GM19455 (cell line): ENCODE results near the gene RASD1.

ENCODE experiments used
- ATAC-seq: cut with Tn5 transposase; IDR thresholded peaks from one replicate; pipeline ENCODE4 v1.9.1; 2021; ENCODE audit not compliant: unreplicated experiment

Gene RASD1

DNA sequence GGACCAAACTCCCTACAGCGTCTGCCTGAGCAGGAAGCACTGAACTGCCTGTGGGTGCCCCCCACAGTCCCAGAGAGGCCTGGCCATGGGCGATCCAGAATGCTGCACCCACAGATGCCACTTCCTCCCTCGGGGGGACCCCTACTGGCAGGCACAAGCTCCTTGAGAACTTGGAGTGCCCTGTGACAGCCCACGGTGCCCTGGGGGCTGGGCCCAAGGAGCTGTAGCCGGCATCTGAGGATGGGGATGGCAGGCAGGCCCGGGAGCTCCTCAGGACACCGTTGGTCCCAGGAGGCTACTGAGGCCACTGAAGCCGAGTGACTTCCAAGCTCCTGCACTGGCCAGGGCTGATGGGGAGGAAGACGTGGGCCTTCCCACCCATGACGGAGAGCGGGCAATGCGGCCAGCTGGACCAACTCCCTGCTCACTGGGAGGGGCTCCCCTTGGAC is 15.1 kb upstream of the RASD1 start:
- ATAC-seq, result no peak

DNA sequence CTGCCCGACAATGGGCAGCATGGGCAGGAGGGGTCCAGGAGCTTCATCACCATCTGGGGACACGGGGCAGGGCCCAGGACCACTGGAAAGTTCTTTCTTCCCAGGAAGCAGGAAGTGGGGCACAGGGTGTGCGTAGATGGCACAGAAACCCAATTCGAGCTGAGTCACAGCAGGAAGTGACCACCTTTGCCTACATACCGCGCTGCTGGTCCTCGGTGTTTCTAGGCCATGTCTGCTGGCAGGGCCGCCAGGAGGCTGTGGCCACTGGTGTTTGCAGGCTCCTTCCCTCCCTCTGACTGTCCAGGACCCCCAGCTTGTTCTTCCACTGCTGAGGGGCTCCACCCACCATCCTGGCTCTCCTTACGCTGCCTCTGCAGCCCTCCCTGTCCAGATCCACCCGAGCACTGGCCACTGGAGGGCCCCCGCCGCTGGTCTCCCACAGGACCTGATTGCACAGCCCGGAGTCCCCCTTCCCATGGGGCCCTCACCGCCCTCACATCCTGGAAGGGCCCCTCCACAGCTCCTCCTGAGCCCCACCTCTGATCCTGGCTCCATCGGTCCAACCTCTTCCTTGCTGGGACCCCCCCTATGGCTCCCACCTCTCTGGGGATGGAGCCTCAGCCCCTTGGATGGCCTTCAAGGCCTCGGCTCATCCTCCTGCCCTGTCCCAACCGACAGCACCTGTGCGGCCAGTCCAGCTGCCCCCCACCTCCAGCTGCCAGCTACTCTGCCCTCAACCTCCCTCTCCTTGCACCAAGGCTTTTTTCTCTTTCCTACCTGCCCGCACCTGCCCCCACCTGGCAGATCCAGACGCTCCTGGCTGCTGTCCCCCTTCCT is 14.5 kb upstream of the RASD1 start:
- ATAC-seq, result no peak

DNA sequence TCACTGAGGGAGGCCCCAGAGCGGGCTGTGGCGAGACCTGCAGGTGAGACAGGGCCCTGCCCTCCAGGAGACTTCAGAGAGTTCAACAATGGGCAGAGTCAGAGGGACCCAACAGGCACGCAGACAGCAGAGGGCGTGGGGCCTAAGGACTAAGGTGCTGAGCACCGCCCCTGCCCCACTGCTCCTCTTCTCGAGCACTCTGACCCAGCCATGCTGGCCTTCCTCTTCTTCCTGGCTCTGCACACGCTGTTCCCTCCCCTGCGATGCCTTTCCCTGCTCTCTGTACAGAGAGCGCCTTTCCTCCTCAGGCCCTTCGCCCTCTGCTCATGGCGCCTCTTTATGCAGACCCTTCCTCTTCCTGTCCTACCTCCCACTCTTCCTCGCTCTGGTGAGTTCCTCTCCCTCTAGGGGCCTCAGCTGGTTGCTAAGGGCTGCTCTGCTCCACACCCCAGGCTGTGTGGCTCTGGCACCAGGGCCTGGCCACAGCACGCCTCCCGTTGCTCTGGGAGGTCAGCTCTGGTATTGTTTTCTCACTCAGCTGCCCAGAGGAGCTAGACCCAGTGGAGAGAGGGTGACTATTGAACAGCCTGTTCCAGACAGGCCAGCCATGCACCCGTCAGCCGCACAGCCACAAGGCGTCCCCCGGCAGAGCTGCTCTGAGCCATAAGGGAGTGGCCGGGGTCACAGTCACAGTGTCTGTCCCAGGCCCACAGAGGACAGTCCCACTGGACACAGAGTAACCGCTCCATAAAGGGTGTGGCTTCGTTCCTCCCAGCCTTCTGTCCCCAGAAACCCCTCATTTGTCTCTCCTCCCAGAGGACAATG is 13.6 kb upstream of the RASD1 start:
- no peak for ATAC-seq

DNA sequence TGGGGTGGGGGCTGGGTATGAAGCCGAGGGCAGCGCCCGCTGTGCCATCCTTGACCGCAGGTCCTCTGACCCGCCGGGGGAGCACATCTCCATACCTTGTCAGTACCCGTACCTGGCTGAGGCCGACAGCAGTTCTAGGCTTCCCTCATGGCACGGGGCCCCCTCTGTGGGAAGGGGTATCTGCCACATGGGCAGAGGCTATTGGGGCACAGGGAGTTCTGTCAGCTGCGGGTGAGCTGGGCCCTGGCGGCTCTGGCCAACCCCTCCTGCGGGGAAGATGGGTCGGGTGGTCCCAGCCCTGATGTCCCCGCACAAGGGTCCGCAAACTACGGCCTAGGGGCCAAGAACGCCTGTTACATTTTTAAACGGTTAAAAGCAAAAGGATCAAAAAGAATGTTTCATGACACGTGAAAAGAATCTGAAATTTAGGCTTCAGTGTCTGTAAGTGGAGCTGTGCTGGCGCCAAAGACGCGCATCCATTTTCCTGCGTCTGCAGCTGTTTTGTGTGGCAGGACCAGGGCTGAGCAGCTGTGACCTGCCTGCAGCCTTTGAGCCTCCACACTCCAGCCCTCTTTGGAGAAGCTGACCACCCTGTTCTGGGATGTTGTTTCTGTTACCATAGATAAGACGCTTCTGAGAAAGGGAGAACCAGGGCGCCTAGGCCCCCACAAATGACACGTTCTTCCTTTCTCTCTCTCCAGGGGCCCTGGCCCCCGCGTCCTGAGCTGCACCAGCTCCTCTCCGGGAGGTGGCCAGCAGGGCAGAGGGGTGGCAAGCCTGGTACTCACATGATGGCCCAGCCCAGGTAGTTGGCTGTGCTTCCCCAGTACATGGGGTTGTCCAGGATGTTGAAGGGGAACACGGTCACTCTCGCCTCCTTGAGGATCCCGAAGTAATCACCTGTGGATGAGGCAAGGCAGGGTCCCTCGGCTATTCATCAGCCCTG is 12.7 kb upstream of the RASD1 start:
- ATAC-seq, result no peak

DNA sequence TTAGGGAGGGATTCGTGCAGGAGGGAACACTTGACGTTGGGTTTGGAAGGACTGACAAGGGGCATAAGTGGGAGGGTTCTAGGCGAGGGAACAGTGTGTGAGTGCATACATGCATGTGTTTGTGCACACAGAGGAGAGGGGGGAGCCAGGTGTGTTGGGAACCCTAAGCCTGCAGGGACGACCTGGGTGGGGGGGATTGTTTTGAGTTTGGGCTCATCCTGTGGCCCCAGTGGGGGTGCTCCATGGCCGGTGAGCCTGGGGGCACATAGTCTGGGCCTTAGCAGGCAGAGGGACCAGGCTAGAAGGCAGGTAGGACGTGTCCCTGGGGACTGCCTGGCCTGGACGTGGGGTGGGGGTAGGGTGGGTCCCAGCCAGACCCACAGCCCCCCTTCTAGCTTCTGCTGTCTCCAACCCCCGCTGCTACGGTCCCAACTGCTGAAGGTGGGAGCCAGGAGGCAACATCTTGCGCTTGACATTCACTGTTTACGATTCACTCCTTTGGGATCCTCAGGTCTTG is 11.9 kb upstream of the RASD1 start:
- ATAC-seq, result no peak

DNA sequence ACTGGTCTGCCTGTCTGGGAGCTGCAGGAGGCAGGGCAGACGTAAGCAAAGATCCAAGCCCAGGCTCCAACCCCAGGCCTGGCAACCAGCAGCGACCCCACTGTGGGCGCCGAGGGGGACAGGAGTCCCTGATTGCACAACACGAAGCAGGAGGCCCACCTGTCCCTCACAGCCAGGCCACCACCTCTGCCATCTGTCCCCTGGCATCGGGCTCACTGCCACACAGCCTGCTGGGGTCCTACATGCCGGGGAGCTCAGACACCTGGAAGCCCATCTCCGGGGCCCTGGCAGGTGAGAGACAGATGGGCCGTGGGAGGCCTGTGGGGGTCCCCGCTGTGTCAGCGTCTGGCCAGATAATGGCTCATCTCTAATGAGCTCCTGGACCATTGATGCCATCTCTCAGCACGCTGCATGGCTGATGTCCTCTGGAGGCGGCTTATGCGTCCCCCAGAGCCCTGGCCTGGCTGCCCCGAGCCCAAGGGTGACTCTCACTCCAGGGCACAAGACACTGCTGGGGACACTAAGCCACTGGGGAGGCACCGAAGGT is 11.3 kb upstream of the RASD1 start:
- ATAC-seq, result no peak

DNA sequence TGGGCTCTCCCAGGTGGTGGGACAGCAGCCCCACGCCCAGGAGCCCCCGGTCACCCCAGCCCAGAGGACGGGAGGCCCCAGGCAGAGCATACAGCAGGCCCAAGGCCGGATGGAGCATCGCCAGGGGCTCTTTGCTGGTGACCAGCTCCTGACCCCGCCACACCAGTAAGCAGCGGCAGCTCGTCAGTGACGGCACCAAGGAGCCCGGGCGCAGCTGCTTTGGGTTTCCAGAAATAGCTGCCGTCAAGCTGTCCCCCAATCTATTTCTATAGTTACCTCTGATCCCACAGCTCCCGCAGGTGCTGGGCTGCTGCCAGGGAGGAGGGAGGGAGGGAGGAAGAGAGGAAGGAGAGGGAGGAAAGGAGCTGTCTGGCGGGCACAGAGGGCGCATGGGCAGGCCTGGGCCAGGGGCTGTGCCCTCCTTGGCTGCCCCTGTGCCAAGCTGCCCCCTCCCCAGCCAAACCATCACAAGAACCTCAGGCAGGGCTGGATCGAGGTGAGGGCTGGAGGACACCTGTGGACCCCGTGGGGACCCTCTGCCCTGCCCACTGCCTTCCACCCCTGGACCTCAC is 10.8 kb upstream of the RASD1 start:
- no peak for ATAC-seq

DNA sequence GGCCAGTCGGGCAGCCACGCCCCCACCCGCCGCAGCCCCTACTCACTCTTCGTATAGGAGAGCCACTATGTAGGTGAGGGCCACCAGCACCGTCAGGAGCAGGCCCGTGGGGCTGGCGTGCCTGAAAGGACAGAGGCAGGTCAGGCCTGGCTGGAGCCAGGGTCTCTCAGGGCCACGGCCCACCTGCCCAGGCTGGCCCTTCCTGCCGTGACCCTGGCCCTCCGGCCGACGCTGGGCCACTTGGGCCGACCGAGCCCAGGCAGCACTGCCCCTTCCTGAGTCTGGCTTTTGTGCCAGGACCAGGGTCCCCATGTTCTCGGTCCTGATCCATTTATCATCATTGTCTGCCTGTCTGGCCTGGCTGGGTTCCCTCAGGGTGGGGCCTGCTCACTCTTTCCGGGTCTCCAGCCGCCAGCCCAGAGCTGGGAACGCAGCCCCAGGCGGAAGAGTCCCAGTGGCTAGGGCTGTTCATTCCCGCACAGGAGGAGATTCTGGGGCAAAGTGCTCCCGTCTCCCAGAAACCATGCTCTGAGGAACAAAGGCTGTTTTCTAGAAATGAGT is 10.1 kb upstream of the RASD1 start:
- no peak for ATAC-seq

DNA sequence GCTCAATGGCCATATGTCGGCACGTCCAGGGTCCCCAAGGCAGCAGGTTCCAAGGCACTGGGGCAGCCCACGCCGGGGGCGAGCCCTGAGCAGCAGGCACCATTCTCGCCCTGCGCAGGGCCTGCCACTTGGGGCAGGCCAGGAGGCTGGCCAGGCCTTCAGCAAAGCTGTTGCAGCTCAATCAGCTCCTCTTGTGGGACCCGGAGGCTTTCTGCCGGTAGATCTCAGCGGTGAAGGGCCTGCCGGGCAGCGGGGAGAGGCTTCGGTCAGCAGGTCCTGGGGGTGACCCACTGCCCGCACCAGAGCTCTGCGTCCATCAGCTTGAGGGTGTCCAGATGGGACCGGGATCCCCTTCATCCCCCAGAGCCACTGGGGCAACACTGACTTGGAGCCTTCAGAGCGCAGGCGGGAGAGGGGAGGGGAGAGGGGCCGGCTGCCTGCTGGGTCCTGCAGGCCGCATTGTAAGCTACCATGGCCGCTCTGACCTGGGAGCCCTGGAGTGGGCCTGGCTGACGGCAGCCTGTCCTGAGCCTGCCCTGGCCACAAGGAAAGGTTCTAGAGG is 9.5 kb upstream of the RASD1 start:
- ATAC-seq, result no peak

DNA sequence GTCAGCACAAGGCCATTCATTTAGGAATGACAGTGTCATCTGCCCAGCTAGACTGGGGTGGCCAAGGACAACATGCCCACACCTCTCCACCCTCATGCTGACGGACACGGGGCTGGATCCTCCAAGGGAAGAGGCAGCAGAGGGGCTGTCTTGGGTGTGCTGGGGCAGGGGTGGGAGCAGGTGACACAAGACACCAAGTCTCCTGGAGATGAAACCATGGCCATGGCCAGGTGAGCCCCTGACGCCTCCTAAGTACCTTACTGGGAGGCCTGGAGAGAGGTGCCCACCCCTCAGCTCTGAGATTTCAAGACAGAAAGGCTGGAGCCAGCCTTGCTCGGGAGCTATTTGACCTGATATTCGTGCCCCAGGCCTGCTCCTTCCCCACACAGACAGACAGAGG is 9.0 kb upstream of the RASD1 start:
- no peak for ATAC-seq

DNA sequence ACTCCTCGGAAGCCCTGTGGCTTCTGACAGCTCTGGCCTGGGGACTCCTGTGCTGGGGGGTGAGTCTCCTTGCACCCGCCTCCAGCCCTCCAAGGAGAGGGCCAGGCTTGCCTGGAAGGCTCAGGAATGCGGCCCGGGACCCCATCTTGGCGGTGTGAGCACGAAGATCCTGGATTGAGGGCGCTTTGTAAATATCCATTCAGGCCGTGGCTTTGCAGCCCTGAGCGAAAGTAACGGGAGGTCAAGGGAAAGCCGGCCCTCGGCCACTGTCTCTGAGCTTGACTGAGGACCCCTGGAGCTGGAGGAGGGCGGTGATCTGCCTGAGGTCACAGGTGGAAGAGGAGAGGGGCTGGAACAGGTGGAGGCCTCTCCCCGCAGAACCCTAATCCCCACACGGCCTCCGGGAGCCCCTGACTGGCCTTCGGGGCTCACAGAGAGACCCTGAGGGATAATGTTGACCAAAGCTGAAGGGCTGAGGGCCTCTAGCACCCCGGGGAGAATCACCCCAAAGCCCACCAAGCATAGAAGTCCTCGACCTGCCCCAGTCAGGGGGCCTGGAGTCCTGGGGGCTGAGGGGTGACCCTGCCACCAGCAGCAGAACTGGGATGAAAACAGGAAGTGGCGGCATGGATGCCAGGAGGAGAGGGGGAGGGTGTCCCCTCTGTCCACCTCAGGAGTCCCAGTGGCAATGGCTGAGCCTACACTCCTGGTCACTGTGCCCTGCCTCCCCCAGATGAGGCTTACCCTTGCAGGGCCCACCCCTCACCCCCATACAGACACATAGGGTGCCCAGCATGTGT is 8.3 kb upstream of the RASD1 start:
- ATAC-seq, result no peak

DNA sequence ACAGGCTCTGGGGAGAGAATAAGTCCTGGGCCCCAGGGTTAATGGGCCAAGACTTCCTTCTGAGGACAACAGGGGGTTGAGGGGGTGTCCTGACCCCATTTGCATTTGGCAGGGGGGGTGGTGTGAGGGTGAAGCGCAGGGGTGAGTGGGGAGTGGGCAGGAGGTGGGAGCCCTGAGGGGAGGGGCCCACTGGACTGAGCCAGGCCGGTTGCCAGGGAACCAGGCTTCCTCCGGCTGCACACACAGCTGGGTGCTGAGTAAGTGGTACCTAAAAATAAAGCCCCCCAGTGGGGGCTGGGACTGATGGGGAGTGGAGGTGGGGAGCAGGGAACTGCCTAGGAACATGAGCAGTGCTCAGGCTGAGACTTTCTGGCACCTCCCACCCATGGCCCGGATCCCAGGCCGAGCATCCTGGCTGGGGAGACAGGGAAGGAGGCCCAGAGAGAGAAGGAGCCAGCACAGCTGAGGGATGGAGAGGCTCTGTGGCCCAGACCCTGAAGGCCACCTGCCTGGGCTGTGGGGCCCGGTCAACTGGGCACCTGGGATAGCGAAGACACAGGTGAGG is 7.5 kb upstream of the RASD1 start:
- no peak for ATAC-seq

DNA sequence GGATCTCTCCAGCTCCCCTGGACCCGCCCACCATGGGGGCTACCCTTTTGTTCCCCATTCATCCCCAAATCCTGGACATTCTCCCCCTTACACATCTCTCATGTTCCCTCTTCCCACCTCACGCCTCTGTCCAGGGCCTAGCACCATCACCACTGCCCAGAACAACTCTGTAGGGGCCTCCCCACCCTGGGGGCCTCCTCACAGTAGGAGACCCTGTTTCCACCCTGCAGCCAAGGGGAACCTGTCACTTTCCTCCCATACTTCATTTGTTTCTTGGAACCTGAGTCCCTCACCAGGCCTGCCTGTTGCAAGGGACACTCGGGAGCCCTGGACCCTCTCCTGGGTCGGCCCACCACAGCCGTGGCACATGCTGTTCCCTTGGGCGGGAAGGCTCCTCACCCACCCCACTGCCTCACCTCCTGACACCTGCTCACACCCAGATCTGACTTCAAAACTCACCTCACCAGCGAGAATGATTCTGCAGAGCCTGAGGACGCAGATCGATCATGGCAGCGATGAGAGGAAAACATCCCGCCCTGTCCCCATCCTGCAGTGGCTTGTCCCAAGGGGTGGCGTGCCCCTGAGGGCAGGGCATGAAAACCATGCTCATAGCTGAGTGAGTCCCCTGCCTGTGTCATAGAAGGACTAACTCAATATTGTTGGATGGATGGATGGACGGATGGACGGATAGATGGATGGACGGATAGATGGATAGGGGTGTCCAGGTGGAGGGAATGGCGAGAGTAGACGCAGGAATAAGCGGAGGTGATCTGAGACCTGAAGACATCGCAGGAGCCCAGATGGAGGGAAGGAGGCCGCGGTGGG is 6.8 kb upstream of the RASD1 start:
- ATAC-seq, result no peak

DNA sequence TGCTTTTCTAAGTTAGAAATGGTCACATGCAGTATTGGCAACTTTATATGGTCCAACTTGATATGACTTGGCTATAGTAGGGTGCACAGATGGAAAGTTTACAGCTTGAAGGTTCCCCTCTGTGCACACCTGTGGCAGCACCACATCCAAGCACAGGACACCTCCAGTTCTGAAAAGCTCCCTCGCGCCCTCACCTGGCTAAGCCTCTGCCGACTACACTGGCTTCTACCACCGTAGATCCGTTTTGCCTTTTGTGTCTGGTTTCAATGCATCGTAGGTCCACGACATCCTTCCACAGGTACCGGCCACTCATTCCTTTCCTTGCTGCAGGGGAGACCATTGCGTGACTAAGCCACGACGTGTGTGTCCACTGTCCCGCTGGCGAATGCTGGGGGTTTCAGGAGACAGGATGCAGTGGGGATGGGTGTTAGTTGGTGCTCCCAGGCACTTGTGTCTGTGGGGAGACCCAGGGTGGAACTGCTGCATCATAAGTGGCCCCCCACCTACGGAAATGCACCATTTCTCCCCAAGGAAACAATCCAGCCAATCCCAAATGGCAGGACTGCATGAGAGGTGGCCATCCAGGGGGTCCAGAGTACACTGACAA is 4.9 kb upstream of the RASD1 start:
- no peak for ATAC-seq

DNA sequence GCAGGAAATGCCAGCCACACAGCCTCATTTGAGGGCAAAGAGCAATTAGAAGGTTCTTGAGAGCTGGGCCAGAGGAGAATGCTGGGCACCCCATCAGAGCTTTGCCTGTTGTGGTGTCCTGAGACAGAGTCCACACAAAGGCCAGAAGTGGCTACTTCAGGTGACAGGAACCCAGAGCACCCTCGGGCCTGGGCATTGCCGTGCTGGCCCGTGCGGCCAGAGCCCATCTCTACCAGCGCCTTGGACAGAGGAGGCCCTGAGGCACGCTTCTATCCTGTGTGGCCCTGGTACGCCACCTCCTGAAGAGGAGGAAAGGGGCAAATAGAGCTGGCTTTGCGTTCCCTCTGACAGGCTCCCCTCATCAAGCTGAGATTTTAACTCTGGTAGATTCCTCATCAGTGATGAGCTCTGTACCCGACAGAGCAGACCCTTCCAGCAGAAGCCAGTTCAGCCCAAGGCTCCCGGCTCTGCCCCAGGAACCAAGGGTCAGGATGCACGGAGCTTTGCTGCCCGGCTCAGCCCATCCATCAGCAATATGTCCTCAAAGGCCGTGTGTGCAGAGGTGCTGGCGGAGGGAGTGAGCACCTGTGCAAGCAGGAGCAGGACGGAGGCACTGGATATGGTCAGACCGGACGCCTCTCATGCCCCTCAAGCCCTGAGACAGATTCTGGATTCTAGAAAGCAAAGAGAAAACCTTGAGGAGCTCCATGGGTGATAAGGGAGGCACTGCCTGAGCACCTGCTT is 3.4 kb upstream of the RASD1 start:
- no peak for ATAC-seq

DNA sequence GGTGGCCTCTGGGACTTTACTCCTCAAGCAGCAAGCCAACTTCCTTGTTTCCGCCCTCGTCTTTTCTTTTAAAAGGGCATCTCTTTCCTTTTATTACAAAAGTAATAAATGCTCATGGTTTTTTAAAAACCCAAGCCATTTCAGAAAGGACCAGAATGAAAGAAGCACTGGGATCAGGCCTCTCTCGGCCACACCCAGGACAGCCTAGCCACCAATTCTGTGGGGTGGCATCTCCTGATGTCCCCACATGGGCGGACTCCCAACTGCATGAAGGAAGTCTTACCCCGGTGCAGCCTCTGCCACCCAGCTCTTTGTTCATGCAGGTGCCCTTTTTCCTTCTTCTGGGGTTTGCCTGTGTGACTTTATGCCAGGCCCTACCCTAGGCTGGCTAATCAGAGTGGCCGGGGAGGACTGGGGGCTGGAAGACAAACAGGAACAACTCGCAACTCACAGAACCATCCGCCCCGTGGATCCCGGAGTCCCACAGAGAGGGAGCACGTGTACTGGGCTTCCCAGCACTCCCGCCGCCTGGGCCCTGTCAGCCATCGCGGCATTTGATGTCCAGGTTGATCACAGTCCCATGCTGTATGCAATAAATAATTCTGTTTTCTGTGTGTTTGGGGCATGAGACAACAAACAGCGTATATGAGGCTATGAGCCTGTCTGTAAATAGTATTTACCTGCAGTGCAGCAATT is 2.6 kb upstream of the RASD1 start:
- no peak for ATAC-seq
